Ascending aorta (tissue), 2 donors: Measurements from ENCODE around the gene CTSF. TPM values are rescaled to one million over a fixed set of nuclear protein-coding genes. Genes with fewer than 3 reads are reported as not detected.

Experiments
- DNase-seq, 2 donors: peaks; one replicate each; pipeline ENCODE4 v3.0.0-alpha.2; 2019; ENCODE audit warnings: low spot score in 2 of 2
- H3K27ac ChIP-seq, 2 donors: fragments of 200-600 bp; sonication (generic); one replicate each; pipeline ENCODE4 v1.5.1; 2016 to 2017; ENCODE audit warnings: mild to moderate bottlenecking in 1 of 2
- H3K27me3 ChIP-seq: fragments of 200-600 bp; sonication (generic); one replicate; pipeline ENCODE4 v1.5.1; 2017
- H3K36me3 ChIP-seq, 2 donors: fragments of 200-600 bp; sonication (generic); one replicate each; pipeline ENCODE4 v1.5.1; 2016
- H3K4me1 ChIP-seq, 2 donors: fragments of 200-600 bp; sonication (generic); one replicate each; pipeline ENCODE4 v1.5.1; 2016 to 2017; ENCODE audit warnings: mild to moderate bottlenecking in 1 of 2
- H3K4me3 ChIP-seq, 2 donors: fragments of 200-600 bp; sonication (generic); one replicate each; pipeline ENCODE4 v1.5.1; 2016 to 2017; ENCODE audit warnings: mild to moderate bottlenecking in 1 of 2
- H3K9me3 ChIP-seq, 2 donors: fragments of 200-600 bp; sonication (generic); one replicate each; pipeline ENCODE4 v1.5.1; 2016
- intact Hi-C: fragments of 100-400 bp; cut with DNase I; formaldehyde crosslinking; loops from one replicate; pipeline ENCODE4 v1.15.1; 2023
- total RNA-seq: library from RNA; depleted of rRNA; stranded (reverse); fragments of >200 nt; gene quantifications from one replicate; pipeline ENCODE4 v1.1.0, GENCODE V29; 2016
- TF ChIP-seq, protein P1 (sequence below), 3 experiments: fragments of 200-600 bp in 2 of 3; fragments of 450-650 bp in 1 of 3; sonication (generic) in 2 of 3; IDR thresholded peaks; one replicate each; pipeline ENCODE4 v1.5.1; 2016 to 2019; ENCODE audit warnings: antibody characterized with exemption in 3 of 3, mild to moderate bottlenecking in 1 of 3, moderate library complexity in 1 of 3

CTSF gene
- total RNA-seq, 1 donor from 2014 or later: 98.8 TPM

DNA sequence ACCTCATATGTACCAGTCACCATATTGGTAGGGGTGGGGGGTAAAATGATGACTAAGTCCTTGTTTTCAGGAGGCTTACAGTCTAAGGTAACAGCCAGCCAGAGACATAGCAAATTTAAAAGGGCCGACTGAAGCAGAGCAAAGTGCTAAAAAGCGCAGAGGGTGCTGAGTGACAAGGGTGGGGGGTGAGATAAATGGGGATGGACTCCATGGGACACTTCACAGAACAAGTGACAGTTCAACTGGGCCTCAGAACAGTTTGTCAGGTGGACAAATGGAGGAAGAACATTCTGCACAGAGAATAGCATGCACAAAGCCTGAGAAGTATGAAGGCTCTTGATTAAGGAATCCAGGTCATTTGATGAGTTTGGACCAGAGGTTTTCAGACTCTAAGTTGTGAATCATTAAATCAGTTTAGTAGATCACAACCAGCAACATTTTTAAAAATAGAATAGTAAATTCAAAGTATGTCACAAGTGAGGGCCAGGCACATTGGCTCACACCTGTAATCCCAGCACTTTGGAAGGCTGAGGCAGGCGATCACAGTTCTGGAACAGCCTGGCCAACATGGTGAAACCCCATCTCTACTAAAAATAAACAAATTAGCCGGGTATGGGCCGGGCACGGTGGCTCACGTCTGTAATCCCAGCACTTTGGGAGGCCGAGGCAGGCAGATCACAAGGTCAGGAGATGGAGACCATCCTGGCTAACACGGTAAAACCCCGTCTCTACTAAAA, 43.9 kb downstream of the CTSF start:
- H3K4me1 ChIP-seq: no peaks in the 10 kb centered on the region
- TF ChIP-seq, protein P1, sequence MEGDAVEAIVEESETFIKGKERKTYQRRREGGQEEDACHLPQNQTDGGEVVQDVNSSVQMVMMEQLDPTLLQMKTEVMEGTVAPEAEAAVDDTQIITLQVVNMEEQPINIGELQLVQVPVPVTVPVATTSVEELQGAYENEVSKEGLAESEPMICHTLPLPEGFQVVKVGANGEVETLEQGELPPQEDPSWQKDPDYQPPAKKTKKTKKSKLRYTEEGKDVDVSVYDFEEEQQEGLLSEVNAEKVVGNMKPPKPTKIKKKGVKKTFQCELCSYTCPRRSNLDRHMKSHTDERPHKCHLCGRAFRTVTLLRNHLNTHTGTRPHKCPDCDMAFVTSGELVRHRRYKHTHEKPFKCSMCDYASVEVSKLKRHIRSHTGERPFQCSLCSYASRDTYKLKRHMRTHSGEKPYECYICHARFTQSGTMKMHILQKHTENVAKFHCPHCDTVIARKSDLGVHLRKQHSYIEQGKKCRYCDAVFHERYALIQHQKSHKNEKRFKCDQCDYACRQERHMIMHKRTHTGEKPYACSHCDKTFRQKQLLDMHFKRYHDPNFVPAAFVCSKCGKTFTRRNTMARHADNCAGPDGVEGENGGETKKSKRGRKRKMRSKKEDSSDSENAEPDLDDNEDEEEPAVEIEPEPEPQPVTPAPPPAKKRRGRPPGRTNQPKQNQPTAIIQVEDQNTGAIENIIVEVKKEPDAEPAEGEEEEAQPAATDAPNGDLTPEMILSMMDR (IDR thresholded peaks at IDR 0.05): no peak
- H3K9me3 ChIP-seq: no peaks in the 10 kb centered on the region
- intact Hi-C loops: no loop called here
- no peaks in the 10 kb centered on the region for H3K27me3 ChIP-seq
- peaks cover 34 to 69% of the 10 kb centered on the region in 2 donors for H3K36me3 ChIP-seq
- no peak for DNase-seq
- no peak overlapping the region for H3K27ac ChIP-seq
- H3K4me3 ChIP-seq: no peak overlapping the region

DNA sequence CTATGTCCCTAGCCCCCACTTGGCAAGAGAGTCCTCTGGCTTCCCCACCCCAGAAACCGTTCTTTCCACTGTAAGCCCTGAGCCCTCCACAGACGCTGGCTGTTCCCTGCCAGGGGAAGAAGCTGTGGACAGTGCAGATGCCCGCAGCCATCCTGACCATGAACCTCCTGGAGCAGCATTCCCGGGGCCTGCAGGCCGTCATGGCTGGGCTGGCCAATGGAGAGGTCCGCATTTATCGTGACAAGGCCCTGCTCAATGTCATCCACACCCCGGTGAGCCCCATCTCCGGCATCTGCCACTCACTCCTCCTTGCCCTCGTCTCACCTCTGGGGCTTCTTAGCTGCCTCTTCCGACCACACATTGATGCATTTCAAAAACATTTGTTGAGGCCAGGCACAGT, 44.8 kb downstream of the CTSF start:
- H3K27me3 ChIP-seq: no peaks in the 10 kb centered on the region
- TF ChIP-seq, protein P1 (IDR thresholded peaks at IDR 0.05): no peak
- H3K36me3 ChIP-seq: peaks cover 43 to 77% of the 10 kb centered on the region in 2 donors
- no peaks in the 10 kb centered on the region for H3K4me1 ChIP-seq
- no peak overlapping the region for H3K27ac ChIP-seq
- no peak overlapping the region for H3K4me3 ChIP-seq
- no peak for DNase-seq
- intact Hi-C loops: no loop called here
- H3K9me3 ChIP-seq: no peaks in the 10 kb centered on the region

Other genes with a start within 250 kb of the CTSF start
- gene RIN1, start 232.2 kb downstream of the CTSF start, total RNA-seq: 28.5 TPM
- 24.8 TPM for gene BRMS1, start 223.5 kb downstream of the CTSF start, total RNA-seq
- 64.2 TPM for gene B4GAT1, start 221.0 kb downstream of the CTSF start, total RNA-seq
- gene SLC29A2, start 196.8 kb downstream of the CTSF start, total RNA-seq: not detected
- 5.0 TPM for gene NPAS4, start 147.6 kb downstream of the CTSF start, total RNA-seq
- 96.2 TPM for gene MRPL11, start 129.8 kb downstream of the CTSF start, total RNA-seq
- gene PELI3, start 101.7 kb downstream of the CTSF start, total RNA-seq: 13.2 TPM
- 14.8 TPM for gene DPP3, start 88.2 kb downstream of the CTSF start, total RNA-seq
- 39.6 TPM for gene BBS1, start 58.0 kb downstream of the CTSF start, total RNA-seq
- 18.0 TPM for gene ZDHHC24, start 22.6 kb downstream of the CTSF start, total RNA-seq
- gene ACTN3, start 21.7 kb downstream of the CTSF start, total RNA-seq: not detected
- gene CCDC87, start 24.5 kb upstream of the CTSF start, total RNA-seq: 0.21 TPM
- 50.4 TPM for gene CCS, start 24.6 kb upstream of the CTSF start, total RNA-seq
- gene RBM14, start 48.0 kb upstream of the CTSF start, total RNA-seq: 39.2 TPM
- 79.5 TPM for gene RBM4, start 70.1 kb upstream of the CTSF start, total RNA-seq
- gene RBM4B, start 109.3 kb upstream of the CTSF start, total RNA-seq: 87.0 TPM
- gene SPTBN2, start 160.6 kb upstream of the CTSF start, total RNA-seq: 3.2 TPM